Loucy (cell line): ENCODE measurements around the gene HID1.

Experiments
- H2AFZ ChIP-seq: fragments of 200-600 bp; sonication (generic); 2 replicates; pipeline ENCODE4 v1.6.0; 2016; ENCODE audit warnings: antibody characterized with exemption, mild to moderate bottlenecking, low read length, moderate library complexity
- H3F3A ChIP-seq: fragments of 200-600 bp; 2 replicates; pipeline ENCODE4 v1.6.0; 2016; ENCODE audit warnings: antibody characterized with exemption, low read depth, mild to moderate bottlenecking
- H3K27me3 ChIP-seq: fragments of 200-600 bp; sonication (generic); 2 replicates; pipeline ENCODE4 v1.6.1; 2014; ENCODE audit warnings: low read length, mild to moderate bottlenecking; ENCODE audit not compliant: insufficient read depth, poor library complexity, severe bottlenecking
- H3K36me3 ChIP-seq: fragments of 200-600 bp; sonication (generic); 2 replicates; pipeline ENCODE4 v1.6.1; 2016; ENCODE audit warnings: low read length; ENCODE audit not compliant: insufficient read depth
- H3K4me1 ChIP-seq: fragments of 200-600 bp; sonication (generic); 2 replicates; pipeline ENCODE4 v1.5.1; 2014; ENCODE audit warnings: low read length, mild to moderate bottlenecking; ENCODE audit not compliant: insufficient read depth, poor library complexity, severe bottlenecking
- H3K4me2 ChIP-seq: fragments of 200-600 bp; sonication (generic); 2 replicates; pipeline ENCODE4 v1.6.0; 2014; ENCODE audit warnings: antibody characterized with exemption, low read length, low read depth, mild to moderate bottlenecking; ENCODE audit not compliant: poor library complexity, severe bottlenecking
- H3K4me3 ChIP-seq: fragments of 200-600 bp; sonication (generic); 2 replicates; pipeline ENCODE4 v1.5.1; 2014; ENCODE audit warnings: low read length, mild to moderate bottlenecking, mixed read lengths; ENCODE audit not compliant: poor library complexity, severe bottlenecking
- H3K79me2 ChIP-seq: fragments of 200-600 bp; sonication (generic); 2 replicates; pipeline ENCODE4 v1.6.1; 2014; ENCODE audit warnings: low read length; ENCODE audit not compliant: insufficient read depth
- H3K9ac ChIP-seq: fragments of 200-600 bp; sonication (generic); 2 replicates; pipeline ENCODE4 v1.6.0; 2014; ENCODE audit warnings: mild to moderate bottlenecking, low read depth, low read length, moderate library complexity; ENCODE audit not compliant: poor library complexity, severe bottlenecking
- H3K9me2 ChIP-seq: fragments of 200-600 bp; sonication (generic); replicated peaks from 2 replicates; pipeline ENCODE4 v1.6.1; 2016; ENCODE audit warnings: low read depth, low read length, mixed read lengths
- H3K9me3 ChIP-seq: fragments of 200-600 bp; sonication (generic); 2 replicates; pipeline ENCODE4 v1.6.1; 2014; ENCODE audit warnings: mild to moderate bottlenecking, antibody characterized with exemption, low read length, low read depth; ENCODE audit not compliant: insufficient read depth
- H4K20me1 ChIP-seq: fragments of 200-600 bp; sonication (generic); 2 replicates; pipeline ENCODE4 v1.6.0; 2014; ENCODE audit warnings: antibody characterized with exemption, low read length, mild to moderate bottlenecking; ENCODE audit not compliant: insufficient read depth, poor library complexity, severe bottlenecking
- CTCF ChIP-seq: fragments of 200-600 bp; sonication (generic); conservative IDR thresholded peaks from 2 replicates; pipeline ENCODE4 v1.5.1; 2014; ENCODE audit warnings: mild to moderate bottlenecking, antibody characterized with exemption, low read length
- EZH2phosphoT487 ChIP-seq: fragments of 200-600 bp; IDR thresholded peaks from 2 replicates; pipeline ENCODE4 v1.6.1; 2018; ENCODE audit warnings: antibody characterized with exemption, mild to moderate bottlenecking, moderate library complexity, borderline replicate concordance

The HID1 gene

DNA sequence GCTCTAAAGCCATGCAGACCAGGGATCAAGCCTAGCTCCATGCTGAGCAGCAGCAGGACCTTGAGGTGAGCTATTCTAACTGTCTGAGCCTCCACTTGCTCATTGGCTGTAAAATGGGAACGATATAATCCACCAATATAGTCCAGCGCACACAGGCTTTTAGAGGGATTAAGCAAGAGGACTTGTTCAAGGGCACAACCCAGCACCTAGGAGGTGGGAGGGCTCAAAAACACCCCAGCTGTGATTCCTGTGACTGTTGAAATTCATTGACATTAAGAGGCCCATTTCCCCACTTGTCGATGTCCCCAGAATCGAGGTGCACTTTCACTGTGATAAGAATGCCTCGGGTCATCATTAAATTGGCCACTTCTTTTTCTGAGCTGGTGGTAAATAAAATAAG is 53.7 kb downstream of the HID1 start:
- H3K27me3 ChIP-seq, result no peaks in the 10 kb centered on the region
- no peak overlapping the region for H3K4me3 ChIP-seq
- H3K36me3 ChIP-seq, result no peaks in the 10 kb centered on the region
- no peaks in the 10 kb centered on the region for H4K20me1 ChIP-seq
- H3K9me3 ChIP-seq, result no peaks in the 10 kb centered on the region
- no peak overlapping the region for H2AFZ ChIP-seq
- no peak overlapping the region for H3K9ac ChIP-seq
- no peaks in the 10 kb centered on the region for H3K4me1 ChIP-seq
- H3F3A ChIP-seq, result no peaks in the 10 kb centered on the region
- no peaks in the 10 kb centered on the region for H3K9me2 ChIP-seq
- H3K4me2 ChIP-seq, result no peak overlapping the region
- no peaks in the 10 kb centered on the region for H3K79me2 ChIP-seq
- TF ChIP-seq CTCF, result no peak
- TF ChIP-seq EZH2phosphoT487, result no peak

DNA sequence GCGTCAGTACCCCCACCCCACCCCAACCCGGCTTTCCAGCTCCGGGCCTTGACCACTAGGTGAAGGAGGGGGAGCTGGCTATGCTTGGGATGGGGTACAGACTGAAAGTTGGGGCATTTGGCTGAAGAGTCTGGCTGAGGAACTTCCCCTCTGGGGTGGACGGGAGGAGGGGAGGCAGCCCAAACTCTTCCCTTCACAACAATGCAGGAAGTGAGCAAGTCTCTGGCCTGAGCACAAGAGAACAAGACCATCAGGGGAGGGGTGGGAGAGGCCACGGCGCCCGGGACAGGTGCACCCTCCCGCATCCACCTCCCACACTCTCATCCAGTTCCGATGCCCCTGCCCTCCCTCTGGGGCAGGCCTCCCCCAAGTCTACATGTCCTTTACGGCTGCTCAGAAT is 55.1 kb downstream of the HID1 start:
- TF ChIP-seq CTCF, result no peak
- TF ChIP-seq EZH2phosphoT487, result no peak
- Histone ChIP-seq H3K9me2 (no peaks in the 10 kb centered on the region), H3K9ac (no peak overlapping the region), H3K4me1 (no peaks in the 10 kb centered on the region), H3K79me2 (no peaks in the 10 kb centered on the region), H3K4me2 (no peak overlapping the region), H3K36me3 (no peaks in the 10 kb centered on the region), H3K27me3 (no peaks in the 10 kb centered on the region), H4K20me1 (no peaks in the 10 kb centered on the region), H3K4me3 (no peak overlapping the region), H3F3A (no peaks in the 10 kb centered on the region), H2AFZ (no peak overlapping the region), H3K9me3 (no peaks in the 10 kb centered on the region)

- Histone ChIP-seq H4K20me1 (no peaks in the 10 kb centered on the region), H3K4me1 (no peaks in the 10 kb centered on the region), H3F3A (no peaks in the 10 kb centered on the region), H3K27me3 (no peaks in the 10 kb centered on the region), H3K79me2 (no peaks in the 10 kb centered on the region), H3K9me2 (no peaks in the 10 kb centered on the region), H3K4me3 (no peak overlapping the region), H3K4me2 (no peak overlapping the region), H3K36me3 (no peaks in the 10 kb centered on the region), H2AFZ (no peak overlapping the region; the same call in 1 of the 2 replicates), H3K9ac (no peak overlapping the region), H3K9me3 (no peaks in the 10 kb centered on the region)
- TF ChIP-seq CTCF, result no peak
- no peak for TF ChIP-seq EZH2phosphoT487
Measured at GRCh38 chr17:74916851-74917199, 55.7 kb downstream of the HID1 start.
